AG10803 (cell line): ENCODE results near the gene CDC14B.

Experiments used
- DNase-seq: peaks from one replicate; pipeline ENCODE4 v3.0.0; 2010; ENCODE audit warnings: low read depth
- H3K4me3 ChIP-seq: 2 replicates; pipeline ENCODE4 v1.5.1; 2011; ENCODE audit warnings: mild to moderate bottlenecking, low read length, control low read depth
- TF ChIP-seq, protein P1 (sequence below): conservative IDR thresholded peaks from 2 replicates; pipeline ENCODE4 v1.5.1; 2011; ENCODE audit warnings: mild to moderate bottlenecking, low read length, control low read depth, inconsistent platforms

The CDC14B gene

DNA sequence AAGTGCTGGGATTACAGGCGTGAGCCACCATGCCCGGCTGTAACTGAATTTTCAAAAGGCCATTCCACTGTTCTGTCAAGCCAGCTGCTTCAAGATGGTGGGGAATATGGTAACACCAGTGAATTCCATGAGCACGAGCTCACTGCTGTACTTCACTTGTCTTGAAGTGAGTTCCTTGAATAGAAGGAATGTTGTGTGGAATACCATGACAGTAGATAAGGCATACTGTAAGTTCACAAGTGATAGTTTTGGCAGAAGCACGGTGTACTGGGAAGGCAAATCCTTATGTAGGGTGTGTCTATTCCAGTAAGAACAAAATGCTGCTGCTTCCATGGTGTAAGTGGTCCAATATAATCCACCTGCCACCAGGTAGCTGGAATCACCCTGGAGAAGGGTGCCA, 42.1 kb upstream of the CDC14B start:
- no peak overlapping the region for H3K4me3 ChIP-seq
- peak; percentile 49 for DNase-seq
- TF ChIP-seq, protein P1, sequence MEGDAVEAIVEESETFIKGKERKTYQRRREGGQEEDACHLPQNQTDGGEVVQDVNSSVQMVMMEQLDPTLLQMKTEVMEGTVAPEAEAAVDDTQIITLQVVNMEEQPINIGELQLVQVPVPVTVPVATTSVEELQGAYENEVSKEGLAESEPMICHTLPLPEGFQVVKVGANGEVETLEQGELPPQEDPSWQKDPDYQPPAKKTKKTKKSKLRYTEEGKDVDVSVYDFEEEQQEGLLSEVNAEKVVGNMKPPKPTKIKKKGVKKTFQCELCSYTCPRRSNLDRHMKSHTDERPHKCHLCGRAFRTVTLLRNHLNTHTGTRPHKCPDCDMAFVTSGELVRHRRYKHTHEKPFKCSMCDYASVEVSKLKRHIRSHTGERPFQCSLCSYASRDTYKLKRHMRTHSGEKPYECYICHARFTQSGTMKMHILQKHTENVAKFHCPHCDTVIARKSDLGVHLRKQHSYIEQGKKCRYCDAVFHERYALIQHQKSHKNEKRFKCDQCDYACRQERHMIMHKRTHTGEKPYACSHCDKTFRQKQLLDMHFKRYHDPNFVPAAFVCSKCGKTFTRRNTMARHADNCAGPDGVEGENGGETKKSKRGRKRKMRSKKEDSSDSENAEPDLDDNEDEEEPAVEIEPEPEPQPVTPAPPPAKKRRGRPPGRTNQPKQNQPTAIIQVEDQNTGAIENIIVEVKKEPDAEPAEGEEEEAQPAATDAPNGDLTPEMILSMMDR = no peak

DNA sequence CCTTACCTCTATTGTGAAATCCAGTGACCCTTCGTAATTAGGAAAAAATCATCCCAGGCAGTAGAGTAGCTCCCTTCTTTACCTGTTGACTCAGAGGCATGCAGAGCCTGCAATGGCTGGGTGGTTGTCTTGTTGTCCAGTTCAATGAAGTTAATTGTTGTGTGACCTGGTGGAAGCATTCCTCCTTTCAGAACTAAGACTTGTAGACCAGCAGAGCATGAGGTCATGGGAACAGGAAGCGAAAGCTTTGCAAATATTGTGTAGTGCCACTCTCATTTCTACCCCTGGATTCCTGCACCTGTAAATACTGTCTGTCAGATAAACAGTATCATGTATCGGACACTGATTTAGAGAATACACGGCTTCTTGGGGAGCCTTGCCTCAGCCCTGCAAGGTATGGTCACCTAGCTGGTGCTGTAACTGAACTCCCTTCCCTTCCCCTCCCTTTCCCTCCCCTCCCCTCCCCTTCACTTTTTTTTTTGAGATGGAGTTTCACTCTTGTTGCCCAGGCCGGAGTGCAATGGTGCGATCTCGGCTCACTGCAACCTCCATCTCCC, 41.1 kb upstream of the CDC14B start:
- TF ChIP-seq, protein P1 = no peak
- H3K4me3 ChIP-seq = no peak overlapping the region
- DNase-seq = no peak

DNA sequence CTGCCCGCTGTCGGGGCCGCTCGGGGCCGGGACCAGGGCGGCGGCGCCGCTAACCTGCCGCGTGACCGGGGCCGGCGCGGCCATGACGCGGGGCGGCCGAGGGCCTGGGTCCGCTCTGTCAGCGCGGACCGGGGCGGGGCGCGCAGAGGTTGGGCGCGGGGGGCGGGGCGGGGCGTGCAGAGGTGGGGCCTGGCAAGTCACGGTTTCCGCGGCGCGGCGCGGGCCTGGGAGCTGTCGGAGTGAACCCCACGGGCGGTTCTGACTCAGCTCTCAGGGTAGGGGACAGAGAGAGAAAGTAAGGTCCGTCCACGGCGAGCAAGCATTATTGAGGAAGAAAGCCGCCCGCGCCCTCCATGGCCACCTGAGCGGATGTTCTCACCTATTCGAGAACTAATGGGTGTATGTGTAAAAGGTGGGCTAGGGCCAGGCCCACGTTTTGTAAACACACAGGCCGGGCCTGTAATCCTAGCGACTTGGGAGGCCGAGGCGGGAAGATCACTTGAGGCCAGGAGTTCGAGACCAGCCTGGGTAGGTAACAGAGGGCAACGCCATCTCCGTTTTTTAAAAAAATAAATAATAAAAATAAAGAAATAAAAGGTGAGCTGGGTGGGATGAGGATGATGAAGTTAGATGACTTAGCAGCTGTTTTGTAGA, 35.7 kb upstream of the CDC14B start, which contains the start of gene PRXL2C:
TSS of gene PRXL2C (minus strand) at position 120 of the 654 bp plus-strand sequence. CDS start at position 84, 36 bp downstream.
- H3K4me3 ChIP-seq = peak within 1 kb of the TSS; percentile 77
- TF ChIP-seq, protein P1 = no peak
- DNase-seq = peak; percentile 75

DNA sequence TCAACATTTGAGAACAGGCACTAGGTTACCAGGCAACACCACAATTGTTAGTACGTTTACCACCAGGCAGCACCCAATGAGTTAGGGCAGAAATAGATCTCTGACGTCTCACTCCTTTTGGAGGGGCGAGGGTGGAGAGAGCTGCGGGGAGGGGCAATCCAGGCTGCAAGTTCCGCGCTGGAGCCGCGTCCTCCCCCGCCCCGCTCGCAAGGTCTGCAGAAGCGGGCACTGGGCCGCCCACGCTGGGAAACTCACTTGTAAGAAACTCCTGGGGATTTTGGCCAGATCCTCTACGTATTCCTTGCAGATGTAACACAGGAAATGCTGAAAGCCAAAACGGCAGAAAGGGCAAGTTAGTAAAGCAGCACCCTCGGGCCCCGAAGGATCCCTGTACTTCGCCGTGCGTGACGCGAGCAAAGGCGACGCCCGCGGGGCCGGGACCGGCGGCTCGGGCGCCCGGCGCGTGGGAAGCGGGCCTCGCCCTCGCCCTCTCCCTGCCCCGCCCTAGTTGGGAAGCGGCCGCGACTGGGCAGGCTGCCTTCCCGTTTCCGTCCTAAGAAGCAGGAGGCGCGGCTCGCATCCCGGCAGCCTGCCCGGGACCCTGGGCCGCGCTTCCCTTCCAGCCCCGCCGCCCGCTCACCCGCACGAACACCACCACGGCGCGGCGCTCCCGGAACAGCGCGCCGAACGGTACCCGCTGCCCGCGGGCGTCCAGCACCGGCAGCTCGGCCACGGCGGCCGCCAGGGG, 35.0 kb upstream of the CDC14B start:
- peak overlapping the region; percentile 77 for H3K4me3 ChIP-seq
- peak; percentile 89 for DNase-seq
- TF ChIP-seq, protein P1 = no peak

DNA sequence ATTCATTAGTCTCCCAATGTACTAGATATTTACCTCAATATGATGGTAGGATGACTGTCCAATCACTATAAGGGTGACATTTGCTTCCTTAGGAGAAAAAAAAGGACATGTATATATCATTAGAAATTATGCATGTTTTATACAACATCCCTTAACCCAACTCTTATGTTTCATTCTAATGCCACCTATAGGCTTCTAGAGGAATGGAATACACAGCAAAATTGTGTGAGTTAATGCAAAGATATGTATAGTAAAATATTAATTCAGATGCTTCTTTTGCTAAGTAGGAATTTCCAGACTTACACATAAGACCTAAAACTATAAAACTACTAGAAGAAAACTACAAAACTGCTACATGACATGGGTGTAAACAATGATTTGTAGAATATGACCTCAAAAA, 32.0 kb upstream of the CDC14B start:
- TF ChIP-seq, protein P1 = peak; percentile 66
- H3K4me3 ChIP-seq = no peak overlapping the region
- no peak for DNase-seq

DNA sequence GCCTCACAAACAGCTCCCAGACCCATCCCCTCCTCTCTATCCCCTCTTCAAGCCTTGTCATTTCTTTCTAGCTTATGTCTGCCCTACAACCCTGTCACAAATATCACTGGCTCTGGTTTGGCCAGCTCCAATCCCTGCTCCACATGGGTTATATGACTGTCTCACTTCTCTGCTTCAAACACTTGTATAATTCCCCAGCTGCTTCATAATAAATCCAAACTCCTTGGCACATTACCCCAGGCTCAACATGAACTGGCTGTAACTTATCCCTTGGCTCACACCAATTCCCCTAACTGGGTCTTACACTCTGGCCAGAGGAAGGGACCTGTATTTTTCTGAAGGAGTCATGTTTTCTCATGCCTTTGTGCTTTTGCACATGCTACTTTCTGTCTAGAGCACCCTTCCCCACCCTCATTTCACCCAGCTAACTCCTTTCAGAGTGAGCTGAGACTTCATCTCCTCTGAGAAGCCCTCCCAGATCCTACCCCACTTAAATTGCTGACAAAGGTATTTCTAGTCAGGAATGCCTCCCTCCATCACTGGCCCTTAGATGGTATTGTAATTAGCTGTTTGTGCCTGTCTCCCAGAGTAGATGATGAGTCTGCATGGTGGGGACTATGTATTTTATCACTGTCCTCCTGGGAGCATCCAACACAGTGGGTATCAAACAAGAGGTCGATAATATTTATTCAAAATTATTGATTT, 30.1 kb upstream of the CDC14B start:
- TF ChIP-seq, protein P1 = no peak
- no peak overlapping the region for H3K4me3 ChIP-seq
- peak; percentile 19 for DNase-seq
